AG04450 (cell line): ENCODE results near the gene NEFH. TPM values are rescaled to one million over a fixed set of nuclear protein-coding genes. Genes with fewer than 3 reads are reported as not detected.

Experiments
- CTCF ChIA-PET: fragments of 300-600, 350-600 bp; formaldehyde crosslinking; extraction: SDS; loops from one replicate; lab custom pipeline; 2022; ENCODE audit warnings: antibody characterized with exemption, inconsistent platforms; lab: Charles Lee
- POLR2A ChIA-PET: fragments of 350-600 bp; formaldehyde crosslinking; extraction: SDS; loops from one replicate; lab custom pipeline; 2021; ENCODE audit warnings: antibody characterized with exemption, inconsistent platforms; lab: Yijun Ruan, JAX
- DNase-seq: peaks from one replicate; pipeline ENCODE4 v3.0.0-alpha.2; 2011; ENCODE audit warnings: low read depth, low spot score
- H3K27ac ChIP-seq: one replicate; pipeline ENCODE4 v1.5.1; 2012; ENCODE audit warnings: low read depth, low read length, control low read depth
- H3K27me3 ChIP-seq: one replicate; pipeline ENCODE4 v1.6.0; 2012; ENCODE audit warnings: low read length; ENCODE audit not compliant: control insufficient read depth, insufficient read depth
- H3K4me3 ChIP-seq: 2 replicates; pipeline ENCODE4 v1.5.1; 2011; ENCODE audit warnings: mild to moderate bottlenecking, low read depth, low read length, control low read depth
- H3K9me3 ChIP-seq: 2 replicates; pipeline ENCODE4 v1.5.1; 2012; ENCODE audit warnings: low read length; ENCODE audit not compliant: control insufficient read depth, insufficient read depth
- CTCF ChIP-seq: IDR thresholded peaks from 2 replicates; pipeline ENCODE4 v1.5.1; 2011; ENCODE audit warnings: low read depth, low read length, control low read depth, inconsistent platforms
- polyA plus RNA-seq: library from polyadenylated mRNA; depleted of rRNA; stranded (reverse); fragments of >200 nt; gene quantifications from 2 replicates; pipeline ENCODE4 v1.2.3, GENCODE V29; 2011

Gene NEFH
- polyA plus RNA-seq, 1 experiment: 2.0 TPM

DNA sequence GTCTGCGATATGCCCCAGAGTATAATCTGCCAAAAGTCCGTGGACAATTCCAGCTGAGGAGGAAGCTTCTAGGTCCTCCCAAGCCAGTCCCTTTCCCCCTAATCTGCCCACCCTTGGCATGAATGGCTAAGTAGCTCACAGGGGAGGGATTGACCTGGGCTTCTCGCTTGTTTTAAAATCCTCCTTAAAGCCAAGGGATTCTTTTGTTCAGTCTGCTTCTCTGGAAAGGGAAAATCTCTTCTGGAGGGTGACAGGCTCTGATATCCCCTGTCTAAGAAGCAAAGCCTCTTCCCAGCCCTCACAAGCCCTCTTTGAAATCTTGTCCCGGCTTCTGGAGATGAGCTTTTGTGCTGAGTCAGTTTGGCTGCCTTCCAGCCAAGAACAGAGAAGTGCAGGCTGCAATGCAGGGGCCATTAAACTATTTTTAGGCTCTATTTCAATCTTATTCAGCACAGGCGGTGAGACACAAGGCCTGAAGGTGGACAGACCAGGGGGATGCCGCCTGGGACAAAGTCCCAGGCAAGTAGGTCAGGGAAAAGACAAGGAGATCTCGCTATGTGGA is 23.9 kb downstream of the NEFH start:
- ChIA-PET CTCF (interaction anchor here (1.2 kb wide), 1 partner anchor 33 kb away, joined by 5 read pairs; no protein-coding TSS in a partner anchor), POLR2A (interaction anchor here (0.5 kb wide), 1 partner anchor 127 kb away, joined by 3 read pairs; no protein-coding TSS in a partner anchor)
- no peak for TF ChIP-seq CTCF
- peak; percentile 63 for DNase-seq
- Histone ChIP-seq H3K9me3 (no peaks in the 10 kb centered on the region), H3K4me3 (no peak overlapping the region), H3K27me3 (no peaks in the 10 kb centered on the region), H3K27ac (peak overlapping the region; percentile 39)

DNA sequence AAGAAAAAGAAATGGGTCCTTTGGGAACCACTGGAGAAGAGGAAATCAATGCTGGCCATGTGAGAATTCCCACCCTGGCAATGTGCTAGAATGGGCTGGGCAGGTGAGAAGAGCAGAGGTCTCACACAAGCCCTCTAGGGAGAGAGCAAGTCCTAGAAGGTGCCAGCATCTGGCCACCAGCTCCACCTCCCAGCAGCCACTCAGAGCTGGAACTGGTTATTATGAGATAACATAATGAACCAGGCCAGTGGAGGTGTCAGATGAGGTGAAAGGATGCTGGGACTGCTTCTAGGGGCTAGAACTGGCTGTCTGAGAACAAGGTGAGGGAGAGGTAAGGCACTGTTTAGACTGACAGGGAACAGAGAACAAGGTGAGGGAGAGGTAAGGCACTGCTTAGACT is 29.3 kb downstream of the NEFH start:
- ChIA-PET CTCF (no interaction called here), POLR2A (no interaction called here)
- Histone ChIP-seq H3K9me3 (no peaks in the 10 kb centered on the region), H3K4me3 (no peak overlapping the region), H3K27me3 (no peaks in the 10 kb centered on the region), H3K27ac (no peak overlapping the region)
- TF ChIP-seq CTCF: no peak
- no peak for DNase-seq

- no peak for TF ChIP-seq CTCF
- ChIA-PET POLR2A (interaction anchor here (0.5 kb wide), 1 partner anchor 1892 kb away, joined by 5 read pairs; no protein-coding TSS in a partner anchor), CTCF (no interaction called here)
- Histone ChIP-seq H3K9me3 (no peaks in the 10 kb centered on the region), H3K27me3 (no peaks in the 10 kb centered on the region), H3K4me3 (no peak overlapping the region), H3K27ac (no peak overlapping the region)
- no peak for DNase-seq
Observed at GRCh38 chr22:29509815-29510214, 29.8 kb downstream of the NEFH start.

GRCh38 chr22:29510542-29510941 is 30.5 kb downstream of the NEFH start:
- DNase-seq: no peak
- no peaks in the 10 kb centered on the region for H3K27me3 ChIP-seq
- no peak overlapping the region for H3K27ac ChIP-seq
- ChIA-PET POLR2A (interaction anchor here (0.5 to 1.0 kb wide), 2 partner anchors 57 to 1892 kb away, joined by 3 to 5 read pairs; no protein-coding TSS in a partner anchor), CTCF (no interaction called here)
- no peak for TF ChIP-seq CTCF
- H3K4me3 ChIP-seq: no peak overlapping the region
- H3K9me3 ChIP-seq: no peaks in the 10 kb centered on the region

- Histone ChIP-seq H3K9me3 (no peaks in the 10 kb centered on the region), H3K27ac (no peak overlapping the region), H3K4me3 (no peak overlapping the region), H3K27me3 (no peaks in the 10 kb centered on the region)
- no peak for DNase-seq
- ChIA-PET CTCF (no interaction called here), POLR2A (interaction anchor here (1.0 kb wide), 1 partner anchor 56 kb away, joined by 3 read pairs; no protein-coding TSS in a partner anchor)
- no peak for TF ChIP-seq CTCF
Observed at GRCh38 chr22:29511126-29511862, 31.3 kb downstream of the NEFH start.
